ENCODE measurements around the gene EVC. TPM values are rescaled to one million over a fixed set of nuclear protein-coding genes. Genes with fewer than 3 reads are reported as not detected.

Gene EVC
- total RNA-seq, 1 experiment from 2014 or later, result not detected

GRCh38 chr4:5719350-5720055, 8.5 kb downstream of the EVC start:
- Histone ChIP-seq H3K36me3 (ENCODE audit: control insufficient read depth, insufficient read depth, low read length) (no peaks in the 10 kb centered on the region), H3K9me3 (0 out of 2 replicates have a peak, but pooled peaks cover 3% of the 10 kb centered on the region), H3K27me3 (replicated peaks; ENCODE audit: control insufficient read depth, insufficient read depth, low read length) (no peaks in the 10 kb centered on the region), H3K4me3 (ENCODE audit: low read depth, low read length) (no peak overlapping the region), H3K4me1 (peaks cover 12% of the 10 kb centered on the region; the same call in 1 of the 2 replicates)
- Mint-ChIP-seq H3K27me3 (ENCODE audit: insufficient read depth, unreplicated experiment) (no peaks in the 10 kb centered on the region), H3K36me3 (ENCODE audit: insufficient read depth, unreplicated experiment) (no peaks in the 10 kb centered on the region), H3K27ac (ENCODE audit: unreplicated experiment) (no peak overlapping the region), H3K4me3 (ENCODE audit: unreplicated experiment) (no peak overlapping the region), H3K9me3 (ENCODE audit: unreplicated experiment) (peaks cover 38% of the 10 kb centered on the region), H3K4me1 (ENCODE audit: low read depth, unreplicated experiment) (no peaks in the 10 kb centered on the region)
- intact Hi-C loops (cut with micrococcal nuclease; ENCODE audit: unreplicated experiment), result no loop called here
- no peak for DNase-seq
- no TSS peak for BruUV-seq (replicated peaks)
- CTCF ChIA-PET, result no interaction called here
- POLR2A ChIA-PET, result no interaction called here
- TF ChIP-seq CTCF (IDR thresholded peaks at IDR 0.05; ENCODE audit: insufficient read depth in 1 of 2, low read depth in 1 of 2, low read length in 1 of 2, severe bottlenecking in 1 of 2, unreplicated experiment in 1 of 2), result no peak

- TF ChIP-seq CTCF (IDR thresholded peaks at IDR 0.05; ENCODE audit: insufficient read depth in 1 of 2, low read depth in 1 of 2, low read length in 1 of 2, severe bottlenecking in 1 of 2, unreplicated experiment in 1 of 2), result no peak
- H3K9me3 ChIP-seq, result 0 out of 2 replicates have a peak, but pooled peaks cover 1% of the 10 kb centered on the region
- Mint-ChIP-seq H3K4me1 (ENCODE audit: low read depth, unreplicated experiment) (no peaks in the 10 kb centered on the region), H3K27me3 (ENCODE audit: insufficient read depth, unreplicated experiment) (no peaks in the 10 kb centered on the region), H3K36me3 (ENCODE audit: insufficient read depth, unreplicated experiment) (no peaks in the 10 kb centered on the region), H3K4me3 (ENCODE audit: unreplicated experiment) (no peak overlapping the region), H3K27ac (ENCODE audit: unreplicated experiment) (no peak overlapping the region), H3K9me3 (ENCODE audit: unreplicated experiment) (peaks cover 35% of the 10 kb centered on the region)
- intact Hi-C loops (cut with micrococcal nuclease; ENCODE audit: unreplicated experiment), result no loop called here
- H3K4me1 ChIP-seq, result peaks cover 12% of the 10 kb centered on the region; the same call in 1 of the 2 replicates
- no peak overlapping the region for H3K4me3 ChIP-seq (ENCODE audit: low read depth, low read length)
- DNase-seq, result no peak
- H3K27me3 ChIP-seq (replicated peaks; ENCODE audit: control insufficient read depth, insufficient read depth, low read length), result no peaks in the 10 kb centered on the region
- ChIA-PET POLR2A (no interaction called here), CTCF (no interaction called here)
- BruUV-seq (replicated peaks), result no TSS peak
- no peaks in the 10 kb centered on the region for H3K36me3 ChIP-seq (ENCODE audit: control insufficient read depth, insufficient read depth, low read length)
Observed at GRCh38 chr4:5720157-5720850, 9.3 kb downstream of the EVC start.

GRCh38 chr4:5720980-5721379, 10.0 kb downstream of the EVC start:
- Mint-ChIP-seq H3K27ac (ENCODE audit: unreplicated experiment) (no peak overlapping the region), H3K4me3 (ENCODE audit: unreplicated experiment) (no peak overlapping the region), H3K4me1 (ENCODE audit: low read depth, unreplicated experiment) (no peaks in the 10 kb centered on the region), H3K27me3 (ENCODE audit: insufficient read depth, unreplicated experiment) (no peaks in the 10 kb centered on the region), H3K36me3 (ENCODE audit: insufficient read depth, unreplicated experiment) (no peaks in the 10 kb centered on the region), H3K9me3 (ENCODE audit: unreplicated experiment) (peaks cover 33% of the 10 kb centered on the region)
- peaks cover 12% of the 10 kb centered on the region; the same call in 1 of the 2 replicates for H3K4me1 ChIP-seq
- no peak for DNase-seq
- intact Hi-C loops (cut with micrococcal nuclease; ENCODE audit: unreplicated experiment), result no loop called here
- H3K27me3 ChIP-seq (replicated peaks; ENCODE audit: control insufficient read depth, insufficient read depth, low read length), result no peaks in the 10 kb centered on the region
- ChIA-PET CTCF (no interaction called here), POLR2A (no interaction called here)
- BruUV-seq (replicated peaks), result no TSS peak
- no peaks in the 10 kb centered on the region for H3K9me3 ChIP-seq
- no peaks in the 10 kb centered on the region for H3K36me3 ChIP-seq (ENCODE audit: control insufficient read depth, insufficient read depth, low read length)
- no peak for TF ChIP-seq CTCF (IDR thresholded peaks at IDR 0.05; ENCODE audit: insufficient read depth in 1 of 2, low read depth in 1 of 2, low read length in 1 of 2, severe bottlenecking in 1 of 2, unreplicated experiment in 1 of 2)
- no peak overlapping the region for H3K4me3 ChIP-seq (ENCODE audit: low read depth, low read length)

Data from Caco-2 (cell line).